ENCODE data around the gene NAA20. TPM values are rescaled to one million over a fixed set of nuclear protein-coding genes. Genes with fewer than 3 reads are reported as not detected.

Gene NAA20
- polyA plus RNA-seq, 1 donor (not counting 4 experiments of a cell fraction or from before 2014, with no cell fraction given), result 204 TPM

- Histone ChIP-seq H3K9me1 (ENCODE audit: control insufficient read depth, extremely low read depth, insufficient read depth, low read length) (peaks cover 2% of the 10 kb centered on the region), H3K36me3 (ENCODE audit: control insufficient read depth in 2 of 2, extremely low read depth in 1 of 2, insufficient read depth in 2 of 2, low read length in 2 of 2) (peaks cover 11 to 37% of the 10 kb centered on the region in 2 experiments), H4K20me1 (ENCODE audit: control insufficient read depth, extremely low read depth, insufficient read depth, low read length) (no peaks in the 10 kb centered on the region), H3K27me3 (ENCODE audit: control insufficient read depth, extremely low read depth, insufficient read depth, low read length) (no peaks in the 10 kb centered on the region), H3K9me3 (ENCODE audit: control insufficient read depth, low read depth, low read length) (no peaks in the 10 kb centered on the region), H3K79me2 (ENCODE audit: control insufficient read depth, insufficient read depth, low read length) (peaks cover 90% of the 10 kb centered on the region), H3K9ac (ENCODE audit: control insufficient read depth, extremely low read depth, insufficient read depth, low read length) (no peak overlapping the region), H3K4me3 (ENCODE audit: control insufficient read depth in 2 of 3, extremely low read depth in 1 of 3, insufficient read depth in 2 of 3, low read depth in 1 of 3, low read length in 3 of 3) (no peak overlapping the region), H2AFZ (ENCODE audit: control insufficient read depth, low read length) (no peak overlapping the region), H3K4me1 (ENCODE audit: control insufficient read depth, extremely low read depth, insufficient read depth, low read length) (peaks cover 16% of the 10 kb centered on the region), H3K4me2 (ENCODE audit: control insufficient read depth, extremely low read depth, insufficient read depth, low read depth, low read length) (no peak overlapping the region), H3K27ac (ENCODE audit: control insufficient read depth, insufficient read depth, low read length) (no peak overlapping the region)
- dilution Hi-C loops (cut with MboI; ENCODE audit: extremely low pct_ligation_motif_present, low sequenced_read_pairs), result no loop called here
- no peak for TF ChIP-seq EZH2 (IDR thresholded peaks at IDR 0.05; ENCODE audit: low read length)
- TF ChIP-seq, protein P1, sequence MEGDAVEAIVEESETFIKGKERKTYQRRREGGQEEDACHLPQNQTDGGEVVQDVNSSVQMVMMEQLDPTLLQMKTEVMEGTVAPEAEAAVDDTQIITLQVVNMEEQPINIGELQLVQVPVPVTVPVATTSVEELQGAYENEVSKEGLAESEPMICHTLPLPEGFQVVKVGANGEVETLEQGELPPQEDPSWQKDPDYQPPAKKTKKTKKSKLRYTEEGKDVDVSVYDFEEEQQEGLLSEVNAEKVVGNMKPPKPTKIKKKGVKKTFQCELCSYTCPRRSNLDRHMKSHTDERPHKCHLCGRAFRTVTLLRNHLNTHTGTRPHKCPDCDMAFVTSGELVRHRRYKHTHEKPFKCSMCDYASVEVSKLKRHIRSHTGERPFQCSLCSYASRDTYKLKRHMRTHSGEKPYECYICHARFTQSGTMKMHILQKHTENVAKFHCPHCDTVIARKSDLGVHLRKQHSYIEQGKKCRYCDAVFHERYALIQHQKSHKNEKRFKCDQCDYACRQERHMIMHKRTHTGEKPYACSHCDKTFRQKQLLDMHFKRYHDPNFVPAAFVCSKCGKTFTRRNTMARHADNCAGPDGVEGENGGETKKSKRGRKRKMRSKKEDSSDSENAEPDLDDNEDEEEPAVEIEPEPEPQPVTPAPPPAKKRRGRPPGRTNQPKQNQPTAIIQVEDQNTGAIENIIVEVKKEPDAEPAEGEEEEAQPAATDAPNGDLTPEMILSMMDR (optimal IDR thresholded peaks at IDR 0.05 in 1 of 3, IDR thresholded peaks at IDR 0.05 in 1 of 3, conservative IDR thresholded peaks at IDR 0.05 in 1 of 3; ENCODE audit: extremely low read depth in 1 of 3, insufficient read depth in 2 of 3, low read length in 3 of 3), result no peak
- DNase-seq (ENCODE audit: low read depth, low spot score) (no peak), FAIRE-seq (no peak)
These were observed 6.2 kb downstream of the NAA20 start for GRCh38 chr20:20023395-20023794.

DNA sequence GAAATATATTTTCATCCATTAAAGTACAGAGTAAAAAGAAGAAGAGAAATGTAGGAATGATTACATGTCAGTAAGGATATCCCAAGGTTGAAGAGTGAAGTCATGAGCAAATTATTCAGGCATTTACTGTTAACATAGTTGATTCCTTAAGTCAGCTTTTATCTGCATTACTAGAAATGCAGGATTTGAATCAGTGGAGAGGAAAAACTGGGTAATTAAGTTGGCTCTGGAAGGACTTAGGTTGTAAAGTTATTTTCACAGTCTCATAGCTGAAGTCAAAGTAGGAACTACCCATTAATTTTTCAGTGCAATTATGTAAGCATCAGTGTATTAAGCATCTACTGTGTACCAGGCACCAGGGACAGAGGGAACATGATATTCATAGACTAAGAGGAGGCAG, 7.8 kb downstream of the NAA20 start:
- Histone ChIP-seq H2AFZ (ENCODE audit: control insufficient read depth, low read length) (no peak overlapping the region), H3K27ac (ENCODE audit: control insufficient read depth, insufficient read depth, low read length) (no peak overlapping the region), H3K36me3 (ENCODE audit: control insufficient read depth in 2 of 2, extremely low read depth in 1 of 2, insufficient read depth in 2 of 2, low read length in 2 of 2) (peaks cover 13 to 29% of the 10 kb centered on the region in 2 experiments), H3K9me3 (ENCODE audit: control insufficient read depth, low read depth, low read length) (no peaks in the 10 kb centered on the region), H3K4me2 (ENCODE audit: control insufficient read depth, extremely low read depth, insufficient read depth, low read depth, low read length) (no peak overlapping the region), H3K79me2 (ENCODE audit: control insufficient read depth, insufficient read depth, low read length) (peaks cover 82% of the 10 kb centered on the region), H3K9me1 (ENCODE audit: control insufficient read depth, extremely low read depth, insufficient read depth, low read length) (no peaks in the 10 kb centered on the region), H4K20me1 (ENCODE audit: control insufficient read depth, extremely low read depth, insufficient read depth, low read length) (no peaks in the 10 kb centered on the region), H3K9ac (ENCODE audit: control insufficient read depth, extremely low read depth, insufficient read depth, low read length) (no peak overlapping the region), H3K4me3 (ENCODE audit: control insufficient read depth in 2 of 3, extremely low read depth in 1 of 3, insufficient read depth in 2 of 3, low read depth in 1 of 3, low read length in 3 of 3) (no peak overlapping the region), H3K4me1 (ENCODE audit: control insufficient read depth, extremely low read depth, insufficient read depth, low read length) (peaks cover under 1% of the 10 kb centered on the region), H3K27me3 (ENCODE audit: control insufficient read depth, extremely low read depth, insufficient read depth, low read length) (no peaks in the 10 kb centered on the region)
- FAIRE-seq (no peak), DNase-seq (ENCODE audit: low read depth, low spot score) (no peak)
- TF ChIP-seq, protein P1 (optimal IDR thresholded peaks at IDR 0.05 in 1 of 3, IDR thresholded peaks at IDR 0.05 in 1 of 3, conservative IDR thresholded peaks at IDR 0.05 in 1 of 3; ENCODE audit: extremely low read depth in 1 of 3, insufficient read depth in 2 of 3, low read length in 3 of 3), result no peak
- dilution Hi-C loops (cut with MboI; ENCODE audit: extremely low pct_ligation_motif_present, low sequenced_read_pairs), result no loop called here
